ENCODE results near the gene STARD10. TPM values are rescaled to one million over a fixed set of nuclear protein-coding genes. Genes with fewer than 3 reads are reported as not detected.

STARD10 gene
- total RNA-seq, 2 donors from 2014 or later: 32.2 to 33.3 TPM

GRCh38 chr11:72824020-72824419, 30.2 kb upstream of the STARD10 start:
- H3K27ac Mint-ChIP-seq: no peak overlapping the region

DNA sequence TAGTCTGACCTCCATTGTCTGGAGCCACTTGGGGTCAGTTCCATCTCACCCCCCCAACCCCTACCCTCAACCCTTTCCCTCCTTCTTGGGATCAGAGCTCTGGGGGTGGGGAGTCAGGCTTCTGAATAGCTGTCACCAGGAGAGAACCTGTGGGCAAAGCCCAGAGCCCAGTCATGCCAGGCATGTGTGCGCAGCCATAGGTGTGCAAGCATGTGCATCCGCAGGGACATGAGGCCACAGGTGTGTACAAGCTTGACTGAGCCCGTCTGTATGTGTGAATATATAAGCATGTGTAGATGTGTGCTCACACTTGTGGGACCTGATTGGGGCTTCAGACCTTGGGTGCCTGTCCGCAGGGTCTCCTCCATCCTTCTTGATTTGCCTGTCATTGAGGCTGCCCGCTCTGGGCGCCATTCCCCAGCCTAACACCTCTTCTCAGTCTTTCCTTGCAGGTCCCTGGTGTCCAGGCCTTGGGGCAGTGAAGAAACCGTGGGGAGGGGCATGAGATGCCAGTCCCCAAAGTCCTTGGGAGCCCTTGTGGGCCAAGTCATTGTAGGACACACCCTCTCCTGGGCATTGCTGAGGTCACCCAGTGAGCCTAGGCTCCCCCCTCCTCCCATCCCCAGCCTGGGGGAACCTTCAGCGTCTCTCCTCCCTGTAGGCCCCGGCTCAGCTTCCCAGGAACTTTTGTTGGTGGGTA, 29.4 kb upstream of the STARD10 start:
- TF ChIP-seq CTCF (conservative IDR thresholded peaks at IDR 0.05): no peak
- Mint-ChIP-seq H3K36me3 (ENCODE audit: low read depth) (peaks cover 9% of the 10 kb centered on the region), H3K9me3 (no peaks in the 10 kb centered on the region), H3K4me1 (peaks cover 1% of the 10 kb centered on the region), H3K27ac (no peak overlapping the region), H3K4me3 (no peak overlapping the region), H3K27me3 (ENCODE audit: insufficient read depth) (peaks cover 23% of the 10 kb centered on the region)
- DNase-seq: no peak
- H3K4me1 ChIP-seq (ENCODE audit: control insufficient read depth, insufficient read depth, low read length): no peaks in the 10 kb centered on the region
- no peak overlapping the region for H3K9ac ChIP-seq (ENCODE audit: extremely low read depth, low read length, poor library complexity, severe bottlenecking)
- H3K27me3 ChIP-seq (ENCODE audit: control insufficient read depth, insufficient read depth, low read length, poor library complexity, severe bottlenecking): no peaks in the 10 kb centered on the region
- H3K9me3 ChIP-seq (ENCODE audit: control insufficient read depth, low read length): no peaks in the 10 kb centered on the region
- 90 to 98% methylated on average over 3 to 9 of the region's 9 CpGs for WGBS, 2 experiments (ENCODE audit: insufficient coverage in 1 of 2, insufficient read length in 1 of 2)
- no peak overlapping the region for H3K27ac ChIP-seq (ENCODE audit: low read depth, low read length)
- H3K4me3 ChIP-seq (ENCODE audit: low read length): no peak overlapping the region
- peaks cover 7% of the 10 kb centered on the region for H3K36me3 ChIP-seq (ENCODE audit: control insufficient read depth, insufficient read depth, low read length)

More at GRCh38 chr11:72824020-72824419, 30.2 kb upstream of the STARD10 start:
- Mint-ChIP-seq H3K36me3 (ENCODE audit: low read depth) (peaks cover 4% of the 10 kb centered on the region), H3K4me1 (peaks cover 1% of the 10 kb centered on the region), H3K9me3 (no peaks in the 10 kb centered on the region), H3K4me3 (no peak overlapping the region), H3K27me3 (ENCODE audit: insufficient read depth) (peaks cover 23% of the 10 kb centered on the region)
- WGBS, 2 experiments (ENCODE audit: insufficient coverage in 1 of 2, insufficient read length in 1 of 2): 87 to 95% methylated on average over 6 to 7 of the region's 7 CpGs
- Histone ChIP-seq H3K4me3 (ENCODE audit: low read length) (no peak overlapping the region), H3K9me3 (ENCODE audit: control insufficient read depth, low read length) (no peaks in the 10 kb centered on the region), H3K9ac (ENCODE audit: extremely low read depth, low read length, poor library complexity, severe bottlenecking) (no peak overlapping the region), H3K27ac (ENCODE audit: low read depth, low read length) (no peak overlapping the region), H3K27me3 (ENCODE audit: control insufficient read depth, insufficient read depth, low read length, poor library complexity, severe bottlenecking) (no peaks in the 10 kb centered on the region), H3K36me3 (ENCODE audit: control insufficient read depth, insufficient read depth, low read length) (no peaks in the 10 kb centered on the region), H3K4me1 (ENCODE audit: control insufficient read depth, insufficient read depth, low read length) (no peaks in the 10 kb centered on the region)
- DNase-seq: no peak
- TF ChIP-seq CTCF (conservative IDR thresholded peaks at IDR 0.05): no peak

DNA sequence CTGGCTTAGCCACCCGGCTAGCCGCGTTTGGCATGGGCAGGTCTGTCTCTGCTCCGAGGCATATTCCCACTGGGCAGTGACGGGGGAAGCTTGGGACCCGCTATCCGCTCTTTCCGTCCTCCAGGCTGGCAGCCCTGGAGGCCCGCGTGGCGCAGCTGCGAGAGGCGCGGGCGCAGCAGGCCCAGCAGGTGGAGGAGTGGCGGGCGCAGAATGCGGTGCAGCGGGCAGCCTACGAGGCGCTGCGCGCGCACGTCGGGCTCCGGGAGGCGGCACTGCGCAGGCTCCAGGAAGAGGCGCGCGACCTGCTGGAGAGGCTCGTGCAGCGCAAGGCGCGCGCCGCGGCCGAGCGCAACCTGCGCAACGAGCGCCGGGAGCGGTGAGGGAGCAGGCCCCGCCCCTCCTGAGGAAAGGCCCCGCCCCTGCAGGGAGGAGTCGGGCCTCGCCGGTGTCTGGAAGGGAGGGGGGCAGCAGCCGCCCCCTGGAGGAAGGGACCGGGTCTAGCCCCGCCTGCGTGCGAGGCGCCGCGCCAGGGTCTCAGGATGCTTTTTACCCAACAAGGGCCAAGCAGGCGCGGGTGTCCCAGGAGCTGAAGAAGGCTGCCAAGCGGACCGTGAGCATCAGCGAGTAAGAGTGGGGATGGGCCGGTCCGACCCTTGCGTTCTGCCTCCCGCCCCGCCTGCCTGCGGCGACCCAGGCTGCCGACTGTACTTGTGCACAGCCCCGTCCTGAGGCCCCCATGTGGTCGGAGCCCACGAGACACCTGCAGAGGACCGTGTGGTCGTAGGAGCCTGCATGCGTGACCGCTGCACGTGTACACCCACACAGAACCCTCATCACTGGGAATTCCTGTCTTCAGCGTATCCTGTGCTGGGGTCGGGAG, 28.3 kb upstream of the STARD10 start:
- Mint-ChIP-seq H3K36me3 (ENCODE audit: low read depth) (peaks cover 17% of the 10 kb centered on the region), H3K27ac (no peak overlapping the region), H3K4me3 (peak overlapping the region; percentile 53), H3K27me3 (ENCODE audit: insufficient read depth) (peaks cover 23% of the 10 kb centered on the region), H3K9me3 (no peaks in the 10 kb centered on the region), H3K4me1 (peaks cover 1% of the 10 kb centered on the region)
- H3K9ac ChIP-seq (ENCODE audit: extremely low read depth, low read length, poor library complexity, severe bottlenecking): no peak overlapping the region
- DNase-seq: peak; percentile 98
- H3K27ac ChIP-seq (ENCODE audit: low read depth, low read length): no peak overlapping the region
- WGBS, 2 experiments (ENCODE audit: insufficient coverage in 1 of 2, insufficient read length in 1 of 2): 4% methylated on average over 24 to 82 of the region's 82 CpGs
- H3K9me3 ChIP-seq (ENCODE audit: control insufficient read depth, low read length): no peaks in the 10 kb centered on the region
- peak; percentile 42 for TF ChIP-seq CTCF (conservative IDR thresholded peaks at IDR 0.05)
- no peaks in the 10 kb centered on the region for H3K4me1 ChIP-seq (ENCODE audit: control insufficient read depth, insufficient read depth, low read length)
- H3K36me3 ChIP-seq (ENCODE audit: control insufficient read depth, insufficient read depth, low read length): peaks cover 7% of the 10 kb centered on the region
- H3K4me3 ChIP-seq (ENCODE audit: low read length): peak overlapping the region; percentile 76
- H3K27me3 ChIP-seq (ENCODE audit: control insufficient read depth, insufficient read depth, low read length, poor library complexity, severe bottlenecking): no peaks in the 10 kb centered on the region

Measured in endodermal cell (in vitro differentiated cells).